Measurements from ENCODE around the gene MYCL. TPM values are rescaled to one million over a fixed set of nuclear protein-coding genes. Genes with fewer than 3 reads are reported as not detected.

The MYCL gene
- total and polyA plus RNA-seq, 4 experiments from 2014 or later = 0.19 to 0.20 TPM; not detected in 2

Other genes starting within 250 kb of the MYCL start
- under 1 TPM; 0.29 to 0.42 TPM for gene NT5C1A, start 229.8 kb downstream of the MYCL start, total RNA-seq
- not detected for gene NT5C1A, start 229.8 kb downstream of the MYCL start, polyA plus RNA-seq
- gene HPCAL4, start 210.5 kb downstream of the MYCL start, total RNA-seq = 10 to 100 TPM; 31.8 to 32.4 TPM
- gene HPCAL4, start 210.5 kb downstream of the MYCL start, polyA plus RNA-seq = 1 to 10 TPM; 8.9 to 9.6 TPM
- gene PPIE, start 163.0 kb downstream of the MYCL start, total RNA-seq = 10 to 100 TPM; 67.7 to 69.4 TPM
- gene PPIE, start 163.0 kb downstream of the MYCL start, polyA plus RNA-seq = 100 to 1,000 TPM in 1 of 2 donors, 10 to 100 TPM in 1; 77.2 to 162 TPM
- gene OXCT2, start 130.6 kb downstream of the MYCL start, total RNA-seq = under 1 TPM in 1 of 2 experiments, not detected in 1; 0.36 TPM
- gene OXCT2, start 130.6 kb downstream of the MYCL start, polyA plus RNA-seq = not detected
- under 1 TPM; 0.89 to 0.99 TPM for gene BMP8B, start 113.1 kb downstream of the MYCL start, total RNA-seq
- under 1 TPM; 0.03 to 0.07 TPM for gene BMP8B, start 113.1 kb downstream of the MYCL start, polyA plus RNA-seq
- gene TRIT1, start 18.4 kb downstream of the MYCL start, total RNA-seq = 10 to 100 TPM; 15.8 to 20.8 TPM
- gene TRIT1, start 18.4 kb downstream of the MYCL start, polyA plus RNA-seq = 10 to 100 TPM in 1 of 2 donors, 1 to 10 TPM in 1; 5.7 to 10.3 TPM
- under 1 TPM; 0.38 to 0.42 TPM for gene MFSD2A, start 53.2 kb upstream of the MYCL start, total RNA-seq
- under 1 TPM; 0.44 to 0.70 TPM for gene MFSD2A, start 53.2 kb upstream of the MYCL start, polyA plus RNA-seq
- gene CAP1, start 138.8 kb upstream of the MYCL start, total RNA-seq = 100 to 1,000 TPM; 285 to 305 TPM
- gene CAP1, start 138.8 kb upstream of the MYCL start, polyA plus RNA-seq = 100 to 1,000 TPM; 629 to 725 TPM
- gene PPT1, start 195.3 kb upstream of the MYCL start, total RNA-seq = 10 to 100 TPM; 56.7 to 64.8 TPM
- gene PPT1, start 195.3 kb upstream of the MYCL start, polyA plus RNA-seq = 100 to 1,000 TPM; 175 to 292 TPM